Body of pancreas (tissue), 4 donors: ENCODE results near the gene SLC37A2. TPM values are rescaled to one million over a fixed set of nuclear protein-coding genes. Genes with fewer than 3 reads are reported as not detected.

ENCODE experiments used
- ATAC-seq: fragments of 150-250 bp; one replicate; pipeline ENCODE4 v1.9.1; 2016
- DNase-seq, 4 donors: peaks; one replicate each; pipeline ENCODE4 v3.0.0-alpha.2; 2019
- H3K27ac ChIP-seq, 4 donors: fragments of 200-600 bp; sonication (generic); 1 replicate in 3 of 4; 2 replicates in 1 of 4; pipeline versions ENCODE4 v1.5.1 to v1.6.1; 2016 to 2019; ENCODE audit warnings: mild to moderate bottlenecking in 1 of 4, mixed read lengths in 1 of 4, moderate library complexity in 1 of 4
- H3K27me3 ChIP-seq, 2 donors: fragments of 200-600 bp; sonication (generic); one replicate each; pipeline ENCODE4 v1.6.0; 2016; ENCODE audit warnings: mild to moderate bottlenecking in 1 of 2
- H3K36me3 ChIP-seq, 2 donors: fragments of 200-600 bp; sonication (generic); replicated peaks in 1 of 2; 2 replicates each; pipeline ENCODE4 v1.5.1; 2016; ENCODE audit warnings: low read depth in 2 of 2; ENCODE audit not compliant: insufficient read depth in 1 of 2
- H3K4me1 ChIP-seq: fragments of 200-600 bp; sonication (generic); one replicate; pipeline ENCODE4 v1.6.0; 2016
- H3K4me3 ChIP-seq, 2 donors: fragments of 200-600 bp; sonication (generic); 1 replicate in 1 of 2; 2 replicates in 1 of 2; pipeline ENCODE4 v1.5.1; 2016 to 2019
- H3K9me3 ChIP-seq, 3 donors: fragments of 200-600 bp; sonication (generic); 1 replicate in 2 of 3; 2 replicates in 1 of 3; pipeline ENCODE4 v1.5.1; 2016
- CTCF ChIP-seq, 7 experiments: fragments of 450-650 bp in 4 of 7; fragments of 200-600 bp in 3 of 7; sonication (generic) in 3 of 7; IDR thresholded peaks; one replicate each; pipeline ENCODE4 v1.5.1; 2016 to 2019; ENCODE audit warnings: antibody characterized with exemption in 7 of 7
- POLR2A ChIP-seq, 3 donors: fragments of 450-650 bp; IDR thresholded peaks; one replicate each; pipeline ENCODE4 v1.6.1; 2016; ENCODE audit warnings: antibody characterized with exemption in 3 of 3, mild to moderate bottlenecking in 2 of 3
- WGBS, 2 donors: methylation state at CpG; one replicate each; pipeline ENCODE4 v1.1.5; 2017; 5-methylcytosine and 5-hydroxymethylcytosine counted together
- intact Hi-C: fragments of 100-400 bp; cut with DNase I; formaldehyde crosslinking; loops from one replicate; pipeline ENCODE4 v1.15.1; 2023
- total RNA-seq, 2 donors: library from RNA; depleted of rRNA; stranded (reverse); fragments of >200 nt; gene quantifications; one replicate each; pipeline ENCODE4 v1.1.0, GENCODE V29; 2016

Gene SLC37A2
- total RNA-seq, 2 donors from 2014 or later: 2.0 to 4.2 TPM

- H3K9me3 ChIP-seq: no peaks in the 10 kb centered on the region
- no peaks in the 10 kb centered on the region for H3K4me1 ChIP-seq
- no peaks in the 10 kb centered on the region for H3K36me3 ChIP-seq
- H3K27ac ChIP-seq: no peak overlapping the region
- intact Hi-C loops: no loop called here
- H3K27me3 ChIP-seq: no peaks in the 10 kb centered on the region
- ATAC-seq: no peak
- DNase-seq: no peak
- no peak overlapping the region for H3K4me3 ChIP-seq
- TF ChIP-seq CTCF (IDR thresholded peaks at IDR 0.05) (no peak), POLR2A (IDR thresholded peaks at IDR 0.05) (no peak)
- 67 to 71% methylated on average over 5 of the region's 5 CpGs for WGBS, 2 donors
Measured at GRCh38 chr11:125056931-125057692, 6.0 kb upstream of the SLC37A2 start.

- Histone ChIP-seq H3K36me3 (no peaks in the 10 kb centered on the region), H3K27me3 (no peaks in the 10 kb centered on the region), H3K4me3 (no peak overlapping the region), H3K4me1 (no peaks in the 10 kb centered on the region), H3K9me3 (no peaks in the 10 kb centered on the region), H3K27ac (no peak overlapping the region)
- DNase-seq (no peak), ATAC-seq (no peak)
- 86 to 96% methylated on average over 3 to 4 of the region's 5 CpGs for WGBS, 2 donors
- intact Hi-C loops: no loop called here
- no peak for TF ChIP-seq POLR2A (IDR thresholded peaks at IDR 0.05)
- TF ChIP-seq CTCF (IDR thresholded peaks at IDR 0.05): no peak
Measured at GRCh38 chr11:125057693-125058016, 5.5 kb upstream of the SLC37A2 start.

- ATAC-seq: no peak
- DNase-seq: no peak
- H3K27me3 ChIP-seq: no peaks in the 10 kb centered on the region
- WGBS, 2 donors: 62 to 66% methylated on average over 4 of the region's 4 CpGs
- H3K4me3 ChIP-seq: no peak overlapping the region
- no peaks in the 10 kb centered on the region for H3K9me3 ChIP-seq
- H3K4me1 ChIP-seq: peaks cover 10% of the 10 kb centered on the region
- TF ChIP-seq CTCF (IDR thresholded peaks at IDR 0.05): no peak
- no peak for TF ChIP-seq POLR2A (IDR thresholded peaks at IDR 0.05)
- no peaks in the 10 kb centered on the region for H3K36me3 ChIP-seq
- H3K27ac ChIP-seq: no peak overlapping the region
- intact Hi-C loops: no loop called here
Measured at GRCh38 chr11:125061281-125061680, 1.8 kb upstream of the SLC37A2 start.

GRCh38 chr11:125062218-125062930 is 731 bp upstream of the SLC37A2 start:
- Histone ChIP-seq H3K27me3 (no peaks in the 10 kb centered on the region), H3K4me3 (peak overlapping the region; percentile 3 to 56), H3K36me3 (no peaks in the 10 kb centered on the region), H3K27ac (peak overlapping the region in 3 of 4 donors; percentile 39 to 71 (median 45)), H3K4me1 (peaks cover 10% of the 10 kb centered on the region), H3K9me3 (no peaks in the 10 kb centered on the region)
- DNase-seq (peak in 1 of 4 donors; percentile 9), ATAC-seq (no peak)
- intact Hi-C loops: no loop called here
- TF ChIP-seq CTCF (IDR thresholded peaks at IDR 0.05) (no peak), POLR2A (IDR thresholded peaks at IDR 0.05) (no peak)
- WGBS, 2 donors: 46 to 68% methylated on average over 14 to 19 of the region's 19 CpGs
